HG03175 (cell line): Measurements from ENCODE around the gene DNLZ.

Experiments used
- ATAC-seq: cut with Tn5 transposase; IDR thresholded peaks from one replicate; pipeline ENCODE4 v1.9.1; 2021; ENCODE audit warnings: mild to moderate bottlenecking, moderate library complexity; ENCODE audit not compliant: unreplicated experiment

DNLZ gene

GRCh38 chr9:136377341-136378169 is 14.0 kb upstream of the DNLZ start:
- no peak for ATAC-seq

GRCh38 chr9:136376457-136376856 is 12.9 kb upstream of the DNLZ start:
- no peak for ATAC-seq

- no peak for ATAC-seq
These were observed 11.6 kb upstream of the DNLZ start for GRCh38 chr9:136375096-136375495.

- no peak for ATAC-seq
These were observed 10.6 kb upstream of the DNLZ start for GRCh38 chr9:136374183-136374575.

GRCh38 chr9:136373300-136374182 is 10.0 kb upstream of the DNLZ start, which contains the start of gene CARD9:
Gene CARD9 (minus strand): TSS chr9:136373669. CDS start chr9:136372078, 1,591 bp downstream.
- no peak for ATAC-seq

- no peak for ATAC-seq
These were observed 9.2 kb upstream of the DNLZ start for GRCh38 chr9:136372561-136373299.

GRCh38 chr9:136372006-136372405 is 8.5 kb upstream of the DNLZ start:
- no peak for ATAC-seq

- no peak for ATAC-seq
These were observed 8.0 kb upstream of the DNLZ start for GRCh38 chr9:136371533-136371880.

GRCh38 chr9:136370687-136371532 is 7.4 kb upstream of the DNLZ start:
- no peak for ATAC-seq

GRCh38 chr9:136370037-136370436 is 6.5 kb upstream of the DNLZ start:
- ATAC-seq: no peak

GRCh38 chr9:136368190-136368589 is 4.6 kb upstream of the DNLZ start:
- no peak for ATAC-seq

- ATAC-seq: no peak
These were observed 4.0 kb upstream of the DNLZ start for GRCh38 chr9:136367296-136368145.

GRCh38 chr9:136366826-136367225 is 3.3 kb upstream of the DNLZ start:
- no peak for ATAC-seq

- ATAC-seq: no peak
These were observed 2.3 kb upstream of the DNLZ start for GRCh38 chr9:136365775-136366222.

GRCh38 chr9:136364942-136365774 is 1.6 kb upstream of the DNLZ start:
- no peak for ATAC-seq

GRCh38 chr9:136363949-136364748 is 605 bp upstream of the DNLZ start:
- no peak for ATAC-seq

GRCh38 chr9:136362450-136362784 is 1.1 kb downstream of the DNLZ start:
- no peak for ATAC-seq
